ENCODE data around the gene USP3. TPM values are rescaled to one million over a fixed set of nuclear protein-coding genes. Genes with fewer than 3 reads are reported as not detected.

The USP3 gene
- total and polyA plus RNA-seq, 9 of the 15 experiments (the other 6 are each of a cell fraction or from before 2014, with no cell fraction given) = 17.3 to 54.3 (median 34.8) TPM

DNA sequence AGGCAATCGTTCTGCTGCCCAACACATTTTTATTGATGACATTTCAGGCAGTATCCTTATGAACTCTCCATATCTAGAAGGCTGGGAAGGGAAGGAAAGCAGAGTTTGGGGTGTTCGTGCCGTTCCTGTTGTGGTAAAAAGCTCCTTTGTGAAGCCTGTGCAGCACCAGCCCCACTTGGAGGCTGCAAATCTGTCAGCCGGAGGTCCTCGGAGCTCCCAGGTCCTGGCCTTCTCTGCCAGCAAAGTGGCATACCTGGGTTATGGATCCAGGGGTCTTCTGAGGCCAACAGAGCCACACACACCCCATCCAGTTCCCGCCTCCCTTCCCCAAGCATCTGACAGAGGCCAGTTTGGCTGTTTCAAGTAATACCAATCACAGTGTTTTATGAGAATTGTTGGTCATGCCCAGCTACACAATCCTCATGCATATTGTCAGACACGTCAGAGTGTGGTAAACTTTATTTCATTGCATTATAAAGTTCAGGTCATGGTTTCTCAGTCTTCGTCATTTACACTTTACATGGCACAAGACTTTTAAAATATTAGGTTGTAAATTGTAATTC is 15.9 kb upstream of the USP3 start:
- Histone ChIP-seq H3K27me3 (ENCODE audit: control insufficient read depth in 2 of 2, insufficient read depth in 2 of 2, low read length in 2 of 2) (no peaks in the 10 kb centered on the region), H3K9ac (ENCODE audit: insufficient read depth in 1 of 2, low read depth in 2 of 2, low read length in 2 of 2) (no peak overlapping the region), H4K20me1 (replicated peaks; ENCODE audit: control insufficient read depth, insufficient read depth, low read length) (no peaks in the 10 kb centered on the region), H3K36me3 (ENCODE audit: control insufficient read depth, insufficient read depth, low read length) (no peaks in the 10 kb centered on the region), H3K9me1 (ENCODE audit: control insufficient read depth, insufficient read depth, low read length) (no peaks in the 10 kb centered on the region), H3K27ac (ENCODE audit: extremely low read depth, low read depth, low read length) (no peak overlapping the region), H2AFZ (ENCODE audit: low read depth, low read length) (0 out of 2 replicates have a peak overlapping the region, but pooled peaks have one; percentile 59), H3K79me2 (ENCODE audit: control insufficient read depth, insufficient read depth, low read length) (no peaks in the 10 kb centered on the region), H3K4me1 (replicated peaks in 1 of 2; ENCODE audit: control insufficient read depth in 2 of 2, insufficient read depth in 2 of 2, low read length in 2 of 2) (peaks cover 4 to 15% of the 10 kb centered on the region in 2 experiments; a peak in 4 of 5 replicates), H3K4me2 (ENCODE audit: insufficient read depth, low read length) (no peak overlapping the region), H3K4me3 (no peak overlapping the region), H3K9me3 (replicated peaks; ENCODE audit: control insufficient read depth, insufficient read depth, low read depth, low read length) (no peaks in the 10 kb centered on the region)
- ChIA-PET CTCF (ENCODE audit: low intra/inter-chr PET ratio) (no interaction called here), POLR2A (interaction anchor here (1.5 to 2.3 kb wide), 3 partner anchors 10 to 16 kb away, joined by 5 to 12 read pairs (median 9); partner anchors contain the start of gene USP3)
- FAIRE-seq (no peak), ATAC-seq (no peak), DNase-seq (ENCODE audit: extremely low read depth in 1 of 4, low spot score in 3 of 4) (no peak)
- TF ChIP-seq MTA1 (IDR thresholded peaks at IDR 0.05; ENCODE audit: borderline replicate concordance) = no peak
- no peak for TF ChIP-seq EP300 (IDR thresholded peaks at IDR 0.05; ENCODE audit: low read length)
- TF ChIP-seq ZNF75A (CRISPR knock-in tag; IDR thresholded peaks at IDR 0.05) = no peak
- TF ChIP-seq, protein P1, sequence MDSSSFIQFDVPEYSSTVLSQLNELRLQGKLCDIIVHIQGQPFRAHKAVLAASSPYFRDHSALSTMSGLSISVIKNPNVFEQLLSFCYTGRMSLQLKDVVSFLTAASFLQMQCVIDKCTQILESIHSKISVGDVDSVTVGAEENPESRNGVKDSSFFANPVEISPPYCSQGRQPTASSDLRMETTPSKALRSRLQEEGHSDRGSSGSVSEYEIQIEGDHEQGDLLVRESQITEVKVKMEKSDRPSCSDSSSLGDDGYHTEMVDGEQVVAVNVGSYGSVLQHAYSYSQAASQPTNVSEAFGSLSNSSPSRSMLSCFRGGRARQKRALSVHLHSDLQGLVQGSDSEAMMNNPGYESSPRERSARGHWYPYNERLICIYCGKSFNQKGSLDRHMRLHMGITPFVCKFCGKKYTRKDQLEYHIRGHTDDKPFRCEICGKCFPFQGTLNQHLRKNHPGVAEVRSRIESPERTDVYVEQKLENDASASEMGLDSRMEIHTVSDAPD (CRISPR knock-in tag; IDR thresholded peaks at IDR 0.05) = no peak
- TF ChIP-seq, protein P2, sequence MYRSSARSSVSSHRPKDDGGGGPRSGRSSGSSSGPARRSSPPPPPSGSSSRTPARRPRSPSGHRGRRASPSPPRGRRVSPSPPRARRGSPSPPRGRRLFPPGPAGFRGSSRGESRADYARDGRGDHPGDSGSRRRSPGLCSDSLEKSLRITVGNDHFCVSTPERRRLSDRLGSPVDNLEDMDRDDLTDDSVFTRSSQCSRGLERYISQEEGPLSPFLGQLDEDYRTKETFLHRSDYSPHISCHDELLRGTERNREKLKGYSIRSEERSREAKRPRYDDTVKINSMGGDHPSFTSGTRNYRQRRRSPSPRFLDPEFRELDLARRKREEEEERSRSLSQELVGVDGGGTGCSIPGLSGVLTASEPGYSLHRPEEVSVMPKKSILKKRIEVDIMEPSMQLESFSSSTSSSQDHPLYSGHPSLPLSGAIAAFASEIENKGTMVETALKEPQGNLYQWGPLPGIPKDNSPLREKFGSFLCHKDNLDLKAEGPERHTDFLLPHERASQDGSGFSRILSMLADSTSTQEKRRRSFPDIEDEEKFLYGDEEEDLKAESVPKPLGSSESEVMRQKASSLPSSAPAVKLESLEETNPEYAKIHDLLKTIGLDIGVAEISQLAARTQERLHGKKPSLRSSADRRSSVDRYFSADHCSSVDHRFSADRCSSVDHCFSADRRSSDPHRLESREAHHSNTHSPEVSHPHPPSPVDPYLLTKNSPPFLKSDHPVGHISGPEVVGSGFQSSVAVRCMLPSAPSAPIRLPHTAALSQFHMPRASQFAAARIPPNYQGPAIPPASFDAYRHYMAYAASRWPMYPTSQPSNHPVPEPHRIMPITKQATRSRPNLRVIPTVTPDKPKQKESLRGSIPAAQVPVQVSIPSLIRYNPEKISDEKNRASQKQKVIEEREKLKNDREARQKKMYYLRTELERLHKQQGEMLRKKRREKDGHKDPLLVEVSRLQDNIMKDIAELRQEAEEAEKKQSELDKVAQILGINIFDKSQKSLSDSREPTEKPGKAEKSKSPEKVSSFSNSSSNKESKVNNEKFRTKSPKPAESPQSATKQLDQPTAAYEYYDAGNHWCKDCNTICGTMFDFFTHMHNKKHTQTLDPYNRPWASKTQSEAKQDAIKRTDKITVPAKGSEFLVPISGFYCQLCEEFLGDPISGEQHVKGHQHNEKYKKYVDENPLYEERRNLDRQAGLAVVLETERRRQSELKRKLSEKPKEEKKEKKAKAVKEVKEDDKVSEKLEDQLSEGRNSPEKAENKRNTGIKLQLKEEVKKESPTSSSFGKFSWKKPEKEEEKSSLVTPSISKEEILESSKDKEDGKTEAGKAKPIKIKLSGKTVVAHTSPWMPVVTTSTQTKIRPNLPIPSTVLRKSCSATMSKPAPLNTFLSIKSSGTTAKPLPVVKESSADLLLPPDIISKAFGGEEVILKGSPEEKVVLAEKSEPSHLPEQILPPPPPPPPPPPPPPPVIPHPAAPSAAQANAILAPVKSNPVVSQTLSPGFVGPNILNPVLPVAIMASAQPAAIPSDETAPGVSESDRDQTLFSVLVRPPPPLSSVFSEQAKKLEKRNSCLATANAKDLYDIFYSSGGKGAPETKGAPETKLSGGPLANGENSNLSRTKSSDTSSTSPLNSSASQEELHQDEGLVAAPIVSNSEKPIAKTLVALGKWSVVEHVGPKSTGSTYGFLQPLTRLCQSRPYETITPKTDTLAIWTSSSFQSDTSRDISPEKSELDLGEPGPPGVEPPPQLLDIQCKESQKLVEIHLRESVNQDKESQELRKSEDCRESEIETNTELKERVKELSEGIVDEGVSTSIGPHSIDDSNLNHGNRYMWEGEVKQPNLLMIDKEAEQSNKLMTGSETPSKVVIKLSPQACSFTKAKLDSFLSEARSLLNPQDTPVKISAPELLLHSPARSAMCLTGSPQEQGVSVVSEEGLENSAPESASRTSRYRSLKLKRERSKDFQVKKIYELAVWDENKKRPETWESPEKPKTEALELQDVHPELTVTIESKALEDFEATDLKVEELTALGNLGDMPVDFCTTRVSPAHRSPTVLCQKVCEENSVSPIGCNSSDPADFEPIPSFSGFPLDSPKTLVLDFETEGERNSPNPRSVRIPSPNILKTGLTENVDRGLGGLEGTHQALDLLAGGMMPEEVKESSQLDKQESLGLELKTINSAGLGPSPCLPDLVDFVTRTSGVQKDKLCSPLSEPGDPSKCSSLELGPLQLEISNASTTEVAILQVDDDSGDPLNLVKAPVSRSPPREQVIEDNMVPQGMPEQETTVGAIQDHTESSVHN (IDR thresholded peaks at IDR 0.05; ENCODE audit: borderline replicate concordance in 1 of 2, low read depth in 1 of 2) = no peak
- TF ChIP-seq ARID2 (IDR thresholded peaks at IDR 0.05) = no peak
- TF ChIP-seq NR3C1 (CRISPR knock-in tag; IDR thresholded peaks at IDR 0.05) = no peak
- TF ChIP-seq ZNF507 (tag; conservative IDR thresholded peaks at IDR 0.05) = no peak
- intact Hi-C loops (cut with micrococcal nuclease) (loop anchor here (5.0 kb wide), 1 partner anchor 109 kb away; the partner anchor contains the start of gene FBXL22), in situ Hi-C loops (cut with MboI) (no loop called here)
- 71% methylated on average over 8 of the region's 8 CpGs for WGBS (ENCODE audit: insufficient coverage, low coverage, missing lambda C conversion rate)
- no TSS peak for BruUV-seq (replicated peaks)

Measured in K562 (cell line).